GM13976 (cell line): ENCODE measurements around the gene ARRDC4.

Experiments used
- DNase-seq: peaks from one replicate; pipeline ENCODE4 v3.0.0; 2012; ENCODE audit warnings: low spot score
- in situ Hi-C: fragments of 300-500 bp; cut with MboI; formaldehyde crosslinking; loops from one replicate; pipeline ENCODE4 v1.12.0; 2022; ENCODE audit warnings: low sequenced_read_pairs, mixed read lengths, inconsistent platforms; ENCODE audit not compliant: unreplicated experiment
- TF ChIP-seq, protein P1 (sequence below): IDR thresholded peaks from 2 replicates; pipeline ENCODE4 v1.5.1; 2012; ENCODE audit warnings: borderline replicate concordance, mild to moderate bottlenecking; ENCODE audit not compliant: insufficient read depth; ENCODE audit errors: extremely low read depth, missing control alignments, control extremely low read depth

The ARRDC4 gene

DNA sequence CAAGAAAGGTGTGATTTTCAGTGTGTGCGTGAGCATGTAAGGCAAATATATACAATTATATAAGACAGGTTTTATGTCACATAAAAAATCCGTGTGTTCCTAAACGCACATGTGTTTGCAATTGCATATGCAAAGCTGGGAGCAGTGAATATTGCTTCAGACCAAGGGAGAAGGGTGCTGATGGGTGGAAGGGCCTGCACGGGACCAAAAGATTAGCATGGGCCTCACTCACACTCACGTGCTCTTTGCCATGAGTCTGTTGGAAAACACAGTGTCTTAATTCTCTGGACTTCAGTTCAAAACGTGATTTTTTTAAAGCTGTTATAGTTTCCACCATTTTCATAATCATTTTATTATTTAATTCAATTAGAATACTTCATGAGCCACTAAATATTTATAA is 7.2 kb upstream of the ARRDC4 start:
- DNase-seq = no peak
- in situ Hi-C loops = no loop called here
- TF ChIP-seq, protein P1, sequence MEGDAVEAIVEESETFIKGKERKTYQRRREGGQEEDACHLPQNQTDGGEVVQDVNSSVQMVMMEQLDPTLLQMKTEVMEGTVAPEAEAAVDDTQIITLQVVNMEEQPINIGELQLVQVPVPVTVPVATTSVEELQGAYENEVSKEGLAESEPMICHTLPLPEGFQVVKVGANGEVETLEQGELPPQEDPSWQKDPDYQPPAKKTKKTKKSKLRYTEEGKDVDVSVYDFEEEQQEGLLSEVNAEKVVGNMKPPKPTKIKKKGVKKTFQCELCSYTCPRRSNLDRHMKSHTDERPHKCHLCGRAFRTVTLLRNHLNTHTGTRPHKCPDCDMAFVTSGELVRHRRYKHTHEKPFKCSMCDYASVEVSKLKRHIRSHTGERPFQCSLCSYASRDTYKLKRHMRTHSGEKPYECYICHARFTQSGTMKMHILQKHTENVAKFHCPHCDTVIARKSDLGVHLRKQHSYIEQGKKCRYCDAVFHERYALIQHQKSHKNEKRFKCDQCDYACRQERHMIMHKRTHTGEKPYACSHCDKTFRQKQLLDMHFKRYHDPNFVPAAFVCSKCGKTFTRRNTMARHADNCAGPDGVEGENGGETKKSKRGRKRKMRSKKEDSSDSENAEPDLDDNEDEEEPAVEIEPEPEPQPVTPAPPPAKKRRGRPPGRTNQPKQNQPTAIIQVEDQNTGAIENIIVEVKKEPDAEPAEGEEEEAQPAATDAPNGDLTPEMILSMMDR = no peak

DNA sequence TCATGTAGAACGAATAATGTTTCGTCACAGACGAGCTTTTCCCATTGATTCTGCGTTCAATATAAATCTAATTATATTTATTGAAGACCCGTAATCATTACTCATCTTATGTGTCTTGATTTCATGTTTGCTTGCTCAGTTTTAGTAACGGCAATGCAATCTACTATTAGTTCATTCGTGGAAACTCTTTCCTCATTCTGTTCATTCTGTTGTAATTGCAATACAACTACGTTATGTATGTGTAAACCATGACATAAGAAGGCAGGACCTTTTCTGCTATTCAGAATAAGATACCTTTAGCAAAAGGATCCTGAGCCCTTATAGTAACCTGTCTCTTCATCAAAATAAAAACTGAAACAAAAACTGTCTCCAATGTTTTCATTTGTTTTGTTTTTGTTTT is 6.8 kb upstream of the ARRDC4 start:
- TF ChIP-seq, protein P1 = no peak
- DNase-seq = no peak
- in situ Hi-C loops = no loop called here

DNA sequence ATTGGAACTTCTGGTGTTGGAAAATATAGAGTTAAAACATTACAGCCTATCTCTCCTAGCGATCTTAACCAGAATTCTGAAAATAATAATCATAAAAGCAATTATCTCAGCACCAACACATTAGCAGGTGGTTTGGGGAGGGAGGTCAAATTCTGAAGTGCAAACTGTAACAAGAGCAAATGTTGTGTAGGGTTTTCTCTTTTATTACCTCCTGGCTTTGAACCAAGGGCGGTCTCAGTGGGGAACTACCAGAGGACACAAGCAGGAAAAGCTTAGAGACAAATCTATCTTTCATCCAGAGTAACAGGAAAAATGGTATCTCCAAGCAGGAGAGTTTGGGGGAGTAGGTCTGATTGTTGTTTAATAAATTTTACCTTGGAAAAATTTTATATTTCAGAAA is 5.5 kb upstream of the ARRDC4 start:
- in situ Hi-C loops = no loop called here
- DNase-seq = no peak
- TF ChIP-seq, protein P1 = no peak

DNA sequence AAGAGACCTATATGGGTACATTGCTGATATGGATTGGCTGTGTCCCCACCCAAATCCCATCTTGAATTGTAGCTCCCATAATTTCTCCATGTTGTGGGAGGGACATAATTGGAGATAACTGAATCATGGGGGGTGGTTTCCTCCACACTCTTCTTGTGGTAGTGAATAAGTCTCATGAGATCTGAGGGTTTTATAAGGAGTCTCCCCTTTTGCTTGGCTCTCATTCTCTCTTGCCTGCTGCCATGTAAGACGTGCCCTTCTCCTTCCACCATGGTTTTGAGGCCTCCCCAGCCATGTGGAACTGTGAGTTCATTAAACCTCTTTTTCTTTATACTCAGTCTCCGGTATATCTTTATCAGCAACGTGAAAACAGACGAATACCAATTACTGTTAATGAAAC is 5.0 kb upstream of the ARRDC4 start:
- no peak for DNase-seq
- TF ChIP-seq, protein P1 = no peak
- in situ Hi-C loops = no loop called here

DNA sequence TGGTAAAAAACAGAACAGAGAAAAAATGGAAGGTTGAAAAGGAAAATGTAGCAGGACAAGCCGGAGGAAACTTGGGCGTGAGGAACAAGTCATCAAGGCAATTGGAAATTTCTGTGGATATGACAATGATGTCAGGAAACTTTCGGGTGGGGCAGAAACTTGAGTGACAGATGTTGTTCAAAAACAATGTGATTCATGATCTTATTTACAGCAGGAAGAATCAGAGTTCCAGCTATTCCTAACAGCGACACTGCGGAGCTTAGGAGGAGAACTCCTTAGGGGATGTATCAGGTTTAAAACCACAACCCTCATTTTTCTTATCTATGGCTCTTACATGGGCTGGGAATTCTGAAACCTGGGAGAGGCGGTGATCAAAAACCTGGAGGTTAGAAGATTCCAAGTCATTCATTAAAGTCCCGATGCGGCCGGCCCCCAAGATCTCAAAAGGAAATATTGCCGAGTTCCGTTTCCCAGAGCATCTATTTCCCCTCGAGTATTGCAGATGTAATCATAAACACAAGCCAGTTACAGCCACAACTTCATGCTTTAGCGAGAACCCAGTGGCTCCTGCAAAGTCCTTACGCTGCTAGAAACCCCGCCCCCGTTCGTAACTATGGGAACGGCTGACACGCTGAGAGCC is 659 bp upstream of the ARRDC4 start:
- TF ChIP-seq, protein P1 = no peak
- no peak for DNase-seq
- in situ Hi-C loops = no loop called here

GRCh38 chr15:97961067-97961954 is 808 bp downstream of the ARRDC4 start:
- peak; percentile 8 for DNase-seq
- TF ChIP-seq, protein P1 = no peak
- in situ Hi-C loops = no loop called here

DNA sequence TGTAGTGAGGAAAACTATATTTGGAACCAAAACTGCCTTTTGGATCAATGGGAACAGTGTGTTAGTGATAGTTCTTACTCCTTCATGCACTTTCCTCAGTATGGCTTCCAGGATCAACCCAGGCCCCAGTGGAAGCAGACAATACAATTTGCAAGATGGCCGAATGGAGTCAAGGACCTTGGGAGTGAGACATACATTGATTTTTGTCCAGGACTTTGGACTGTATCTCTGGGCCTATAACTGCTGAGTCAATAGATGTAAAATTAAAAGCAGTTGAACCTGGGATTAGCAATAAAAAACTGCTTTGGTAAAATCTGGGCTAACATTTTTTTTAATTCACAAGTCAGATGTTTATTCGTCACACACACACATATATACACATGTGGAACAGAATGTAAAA is 1.8 kb downstream of the ARRDC4 start:
- in situ Hi-C loops = no loop called here
- TF ChIP-seq, protein P1 = no peak
- no peak for DNase-seq
